GM18868 (cell line): ENCODE data around the gene CATSPERB.
A peak's percentile ranks its signal among the peaks of the same experiment; 100 is the strongest.
"Not testable (repeated sequence)": the region's sequence is repeated elsewhere in the genome, so short reads cannot be mapped to it uniquely, and the experiment has no call there.

Experiments
- ATAC-seq: cut with Tn5 transposase; IDR thresholded peaks from one replicate; pipeline ENCODE4 v1.9.1; 2021; ENCODE audit warnings: mild to moderate bottlenecking, moderate library complexity; ENCODE audit not compliant: unreplicated experiment

CATSPERB gene

GRCh38 chr14:91731986-91732385 lies at the start of gene CATSPERB:
Gene CATSPERB, minus strand, starts transcription at chr14:91732086. Its CDS starts 2,607 bp downstream, at chr14:91729479.
- no peak for ATAC-seq

GRCh38 chr14:91780452-91780851 lies 48.6 kb upstream of the CATSPERB start:
- ATAC-seq, result no peak

- ATAC-seq, result no peak
Observed at GRCh38 chr14:91778217-91778616, 46.3 kb upstream of the CATSPERB start.

- peak; percentile 74 for ATAC-seq
Observed at GRCh38 chr14:91774140-91775096, 42.5 kb upstream of the CATSPERB start.

- ATAC-seq, result no peak
Observed at GRCh38 chr14:91770185-91770584, 38.3 kb upstream of the CATSPERB start.

GRCh38 chr14:91755570-91756295 lies 23.8 kb upstream of the CATSPERB start:
- no peak for ATAC-seq

GRCh38 chr14:91754819-91755218 lies 22.9 kb upstream of the CATSPERB start:
- ATAC-seq, result no peak

- ATAC-seq, result no peak
Observed at GRCh38 chr14:91754185-91754584, 22.3 kb upstream of the CATSPERB start.

GRCh38 chr14:91753501-91754128 lies 21.7 kb upstream of the CATSPERB start:
- no peak for ATAC-seq

GRCh38 chr14:91752961-91753360 lies 21.1 kb upstream of the CATSPERB start:
- ATAC-seq, result no peak

- ATAC-seq, result no peak
Observed at GRCh38 chr14:91751719-91752118, 19.8 kb upstream of the CATSPERB start.

GRCh38 chr14:91750634-91751198 lies 18.8 kb upstream of the CATSPERB start:
- ATAC-seq, result no peak

- ATAC-seq, result no peak
Observed at GRCh38 chr14:91749868-91750267, 18.0 kb upstream of the CATSPERB start.

- no peak for ATAC-seq
Observed at GRCh38 chr14:91748049-91748448, 16.2 kb upstream of the CATSPERB start.

- no peak for ATAC-seq
Observed at GRCh38 chr14:91745344-91745743, 13.5 kb upstream of the CATSPERB start.

- ATAC-seq, result no peak
Observed at GRCh38 chr14:91744068-91744480, 12.2 kb upstream of the CATSPERB start.

GRCh38 chr14:91743305-91743653 lies 11.4 kb upstream of the CATSPERB start:
- ATAC-seq, result no peak

- ATAC-seq, result no peak
Observed at GRCh38 chr14:91742621-91743304, 10.9 kb upstream of the CATSPERB start.

GRCh38 chr14:91739867-91740266 lies 8.0 kb upstream of the CATSPERB start:
- not testable (repeated sequence) for ATAC-seq

- ATAC-seq, result no peak
Observed at GRCh38 chr14:91737619-91738018, 5.7 kb upstream of the CATSPERB start.
